GM19438 (cell line): ENCODE data around the gene HDAC4.

Source experiments
- ATAC-seq: cut with Tn5 transposase; IDR thresholded peaks from one replicate; pipeline ENCODE4 v1.9.1; 2021; ENCODE audit warnings: low read depth; ENCODE audit not compliant: unreplicated experiment

The HDAC4 gene

GRCh38 chr2:239213643-239214101 lies 187.1 kb downstream of the HDAC4 start:
- no peak for ATAC-seq

GRCh38 chr2:239212929-239213642 lies 187.7 kb downstream of the HDAC4 start:
- no peak for ATAC-seq

GRCh38 chr2:239212121-239212928 lies 188.5 kb downstream of the HDAC4 start:
- ATAC-seq, result no peak

GRCh38 chr2:239211396-239212094 lies 189.3 kb downstream of the HDAC4 start:
- no peak for ATAC-seq

GRCh38 chr2:239209783-239210182 lies 191.0 kb downstream of the HDAC4 start:
- ATAC-seq, result no peak

GRCh38 chr2:239208465-239209180 lies 192.2 kb downstream of the HDAC4 start:
- ATAC-seq, result no peak

GRCh38 chr2:239206851-239207250 lies 194.0 kb downstream of the HDAC4 start:
- no peak for ATAC-seq

- ATAC-seq, result no peak
These were observed 194.8 kb downstream of the HDAC4 start for GRCh38 chr2:239206042-239206441.

- ATAC-seq, result no peak
These were observed 195.8 kb downstream of the HDAC4 start for GRCh38 chr2:239204876-239205468.

- ATAC-seq, result no peak
These were observed 196.5 kb downstream of the HDAC4 start for GRCh38 chr2:239204136-239204875.

- ATAC-seq, result no peak
These were observed 197.2 kb downstream of the HDAC4 start for GRCh38 chr2:239203443-239204135.

GRCh38 chr2:239202836-239203235 lies 198.0 kb downstream of the HDAC4 start:
- no peak for ATAC-seq

- no peak for ATAC-seq
These were observed 198.5 kb downstream of the HDAC4 start for GRCh38 chr2:239202343-239202742.

GRCh38 chr2:239201884-239202283 lies 198.9 kb downstream of the HDAC4 start:
- no peak for ATAC-seq

- no peak for ATAC-seq
These were observed 199.3 kb downstream of the HDAC4 start for GRCh38 chr2:239201531-239201876.

- no peak for ATAC-seq
These were observed 199.9 kb downstream of the HDAC4 start for GRCh38 chr2:239200646-239201530.

GRCh38 chr2:239199041-239199768 lies 201.6 kb downstream of the HDAC4 start:
- no peak for ATAC-seq
